GOT3 (cell line): ENCODE measurements around the gene CCL24.
"Not testable (repeated sequence)": the region's sequence is repeated elsewhere in the genome, so short reads cannot be mapped to it uniquely, and the experiment has no call there.

Source experiments
- DNase-seq: peaks from one replicate; lab custom pipeline; 2025; ENCODE audit warnings: mixed read lengths; lab: John Stamatoyannopoulos, UW

The CCL24 gene

DNA sequence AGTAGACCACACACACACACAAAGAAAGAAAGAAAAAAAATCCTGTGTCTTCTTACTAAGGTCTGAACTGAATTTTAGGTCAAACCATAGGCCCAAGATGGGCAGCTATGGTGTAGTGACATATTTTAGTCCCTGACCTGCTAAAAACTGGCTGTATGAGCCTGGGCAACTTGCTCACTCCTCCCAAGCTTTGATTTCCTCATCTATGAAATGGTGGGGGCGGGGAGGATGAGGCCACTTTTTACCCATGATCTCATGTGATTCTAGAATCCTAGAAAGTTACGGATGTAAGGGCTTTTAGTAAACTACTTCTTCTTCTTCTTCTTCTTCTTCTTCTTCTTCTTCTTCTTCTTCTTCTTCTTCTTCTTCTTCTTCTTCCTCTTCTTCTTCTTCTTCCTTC lies 6.1 kb upstream of the CCL24 start:
- DNase-seq, result no peak

DNA sequence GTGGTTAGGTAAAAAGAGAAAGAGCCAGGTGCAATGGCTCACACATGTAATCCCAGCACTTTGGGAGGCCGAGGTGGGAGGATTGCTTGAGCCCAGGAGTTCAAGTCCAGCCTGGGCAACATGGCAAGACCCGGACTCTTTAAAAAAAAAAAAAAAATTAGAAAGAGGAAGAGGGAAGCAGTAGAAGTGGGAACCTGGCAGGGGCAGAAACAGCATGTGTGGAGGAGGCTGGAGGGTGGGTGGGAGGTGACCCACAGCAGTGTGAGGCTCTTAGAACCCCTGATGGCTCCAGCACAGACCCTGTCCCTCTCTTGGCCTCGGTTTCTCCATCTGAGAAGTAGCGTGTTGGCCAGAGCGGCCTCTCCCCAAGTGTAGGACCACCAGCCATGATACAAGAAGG lies 4.9 kb upstream of the CCL24 start:
- no peak for DNase-seq

DNA sequence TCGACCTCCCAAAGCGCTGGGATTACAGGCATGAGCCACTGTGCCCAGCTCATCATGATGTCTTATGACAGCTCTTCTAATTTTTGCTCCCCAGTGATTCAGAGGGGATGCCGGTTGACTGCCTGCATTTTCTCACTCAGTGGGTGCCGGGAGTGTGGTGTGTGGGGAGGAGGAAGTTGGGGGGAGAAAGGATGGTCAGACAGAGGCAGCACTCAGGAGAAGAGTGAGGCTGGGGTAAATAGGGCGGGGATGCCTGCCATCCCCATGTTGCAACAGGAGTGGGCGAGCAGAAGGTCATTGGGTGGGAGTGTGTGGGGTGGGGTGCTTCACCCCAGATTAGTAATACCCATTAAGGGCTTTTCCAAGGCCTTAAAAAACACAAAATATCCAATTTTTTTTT lies 3.5 kb upstream of the CCL24 start:
- DNase-seq, result no peak

DNA sequence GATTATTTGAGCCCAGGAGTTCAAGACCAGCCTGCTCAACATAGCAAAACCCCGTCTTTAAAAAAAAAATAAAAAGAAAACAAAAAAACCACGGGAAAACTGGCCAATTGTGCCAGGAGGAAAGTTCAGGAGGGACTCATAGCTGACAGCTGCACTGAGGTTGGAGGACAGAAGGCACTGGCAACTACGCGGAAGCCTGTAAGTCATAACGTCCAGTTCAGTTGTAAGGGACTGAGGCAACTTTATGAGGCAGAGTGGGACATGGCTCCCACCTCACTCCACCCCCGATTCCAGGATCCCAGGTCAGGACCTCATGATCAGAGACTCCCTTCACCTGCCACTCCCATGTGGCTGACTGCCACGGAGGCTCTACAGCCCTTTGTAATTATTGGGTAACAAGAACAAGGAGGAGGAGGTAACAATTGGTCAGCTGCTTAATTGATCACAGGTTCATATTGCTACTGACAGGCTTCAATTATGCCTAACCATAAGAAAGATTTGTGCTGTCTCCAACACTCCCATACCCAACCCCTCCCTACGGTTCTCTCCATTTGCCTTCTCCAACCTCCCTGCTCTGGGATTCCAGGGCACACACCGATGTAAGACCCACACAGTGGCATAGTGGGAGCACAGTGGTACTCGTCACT lies 1.9 kb upstream of the CCL24 start:
- no peak for DNase-seq

DNA sequence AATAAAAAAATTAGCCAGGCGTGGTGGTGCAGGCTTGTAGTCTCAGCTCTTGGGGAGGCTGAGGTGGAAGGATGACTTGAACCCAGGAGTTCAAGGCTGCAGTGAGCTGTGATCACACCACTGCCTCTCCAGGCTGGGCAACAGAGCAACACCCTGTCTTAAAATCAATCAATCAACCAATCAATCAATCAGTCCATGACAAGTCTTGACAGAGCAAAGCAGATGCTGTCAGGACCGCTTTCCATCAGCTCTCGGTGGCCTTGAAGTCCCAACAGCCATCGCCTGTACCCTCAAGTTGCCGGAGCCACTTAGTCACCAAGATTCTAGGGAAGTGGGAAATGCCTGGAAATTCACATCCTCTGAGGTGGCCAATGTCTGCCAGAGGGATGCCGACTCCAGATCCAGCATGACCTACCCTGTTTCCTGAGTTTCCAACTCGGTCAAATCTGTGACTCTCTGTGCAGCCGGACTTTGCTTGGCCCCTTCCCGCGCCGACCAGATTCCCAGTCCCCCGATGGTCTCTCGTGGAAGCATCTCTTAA lies 871 bp upstream of the CCL24 start:
- DNase-seq, result no peak

DNA sequence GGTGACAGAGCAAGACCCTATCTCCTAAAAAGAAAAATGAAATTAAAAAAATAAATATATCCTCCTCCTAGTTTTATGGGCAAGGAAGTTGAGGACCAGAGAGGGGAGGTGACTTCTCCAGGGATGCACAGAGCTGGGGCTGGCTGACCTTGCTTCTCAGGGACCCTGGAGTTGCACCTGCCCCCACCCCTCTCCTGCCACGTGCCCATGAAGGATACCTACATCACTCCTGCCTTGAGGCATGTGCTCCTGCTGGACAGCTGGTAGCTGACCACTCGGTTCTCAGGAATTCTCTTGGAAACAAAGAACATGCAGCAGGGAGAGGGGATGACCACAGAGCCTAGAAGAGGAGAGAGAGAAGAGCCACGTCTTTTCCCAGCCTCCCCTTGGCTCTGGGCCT lies 522 bp downstream of the CCL24 start:
- DNase-seq, result no peak

DNA sequence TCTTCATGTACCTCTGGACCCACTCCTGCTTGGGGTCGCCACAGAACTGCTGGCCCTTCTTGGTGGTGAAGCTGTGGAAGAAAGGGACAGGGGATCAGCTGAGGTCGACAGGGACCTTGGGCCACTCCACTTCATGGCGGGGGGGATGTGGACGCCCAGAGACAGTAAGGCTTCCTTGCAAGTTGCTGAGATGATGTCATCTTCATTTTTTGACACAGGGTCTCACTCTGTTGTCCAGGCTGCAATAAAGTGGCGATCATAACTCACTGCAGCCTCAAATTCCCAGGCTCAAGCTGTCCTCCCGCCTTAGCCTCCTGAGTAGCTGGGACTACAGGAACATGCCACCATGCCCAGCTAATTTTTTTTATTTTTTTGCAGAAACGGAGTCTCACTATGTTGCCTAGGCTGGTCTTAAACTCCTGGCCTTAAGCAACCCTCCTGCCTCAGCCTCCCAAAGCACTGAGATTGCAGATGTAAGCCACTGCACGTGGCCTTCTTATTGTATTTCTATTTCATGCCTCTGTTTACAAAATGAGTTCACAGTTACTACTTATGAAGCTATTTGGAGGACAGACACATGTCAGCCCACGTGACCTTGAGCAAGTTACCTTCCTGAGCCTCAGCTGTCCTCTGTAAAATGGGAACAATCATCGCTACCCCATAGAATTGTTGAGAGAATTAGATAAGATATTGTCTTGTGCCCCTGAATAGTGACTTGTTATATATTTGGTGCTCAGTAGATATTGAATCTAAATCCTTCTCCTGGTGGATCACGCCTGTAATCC lies 1.5 kb downstream of the CCL24 start:
- DNase-seq, result no peak

DNA sequence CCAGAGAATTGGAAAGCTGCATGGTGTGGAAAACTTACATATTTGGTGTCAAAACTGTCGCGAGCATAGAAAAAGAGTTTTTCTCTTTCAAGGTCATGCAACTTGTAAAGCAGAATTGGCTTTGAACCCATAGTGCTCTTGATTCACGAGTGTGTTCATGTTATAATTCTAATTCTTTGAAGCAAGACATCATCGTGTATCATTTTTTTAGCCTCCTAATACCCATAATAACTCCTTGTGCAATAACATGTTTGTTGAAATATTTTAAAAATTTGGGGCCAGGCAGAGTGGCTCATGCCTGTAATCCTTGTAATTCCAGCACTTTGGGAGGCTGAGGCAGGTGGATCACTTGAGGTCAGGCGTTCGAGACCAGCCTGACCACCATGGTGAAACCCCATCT lies 4.2 kb downstream of the CCL24 start:
- DNase-seq, result no peak

DNA sequence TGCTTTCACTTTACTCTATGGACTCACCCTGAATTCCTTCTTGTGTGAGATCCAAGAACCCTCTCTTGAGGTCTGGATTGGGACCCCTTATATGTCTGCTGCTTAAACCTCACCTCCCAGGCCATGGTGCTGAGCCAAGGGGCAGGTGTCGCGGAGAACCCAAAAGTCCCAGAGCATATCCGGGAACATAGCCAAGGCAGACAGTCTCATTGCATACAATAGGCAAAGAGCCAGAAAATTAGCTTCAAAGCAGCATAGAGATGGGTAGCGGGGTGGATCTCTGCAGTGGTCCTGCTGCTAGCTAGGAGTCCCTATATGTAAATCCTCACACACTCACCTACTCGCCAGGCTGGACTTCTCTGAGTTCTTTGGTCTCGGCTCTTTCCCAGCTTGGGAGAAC lies 5.5 kb downstream of the CCL24 start:
- no peak for DNase-seq

DNA sequence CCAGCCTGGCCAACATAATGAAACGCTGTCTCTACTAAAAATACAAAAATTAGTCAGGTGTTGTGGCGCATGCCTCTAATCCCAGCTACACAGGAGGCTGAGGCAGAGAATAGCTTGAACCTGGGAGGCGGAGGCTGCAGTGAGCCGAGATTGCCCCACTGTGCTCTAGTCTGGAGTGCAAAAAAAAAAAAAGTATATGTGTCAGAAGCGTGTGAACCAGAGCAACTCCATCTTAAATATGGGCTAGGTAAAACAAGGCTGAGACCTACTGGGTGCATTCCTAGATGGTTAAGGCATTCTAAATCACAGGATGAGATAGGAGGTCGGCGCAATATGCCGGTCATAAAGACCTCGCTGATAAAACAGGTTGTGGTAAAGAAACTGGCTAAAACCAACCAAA lies 6.2 kb downstream of the CCL24 start:
- DNase-seq, result no peak

DNA sequence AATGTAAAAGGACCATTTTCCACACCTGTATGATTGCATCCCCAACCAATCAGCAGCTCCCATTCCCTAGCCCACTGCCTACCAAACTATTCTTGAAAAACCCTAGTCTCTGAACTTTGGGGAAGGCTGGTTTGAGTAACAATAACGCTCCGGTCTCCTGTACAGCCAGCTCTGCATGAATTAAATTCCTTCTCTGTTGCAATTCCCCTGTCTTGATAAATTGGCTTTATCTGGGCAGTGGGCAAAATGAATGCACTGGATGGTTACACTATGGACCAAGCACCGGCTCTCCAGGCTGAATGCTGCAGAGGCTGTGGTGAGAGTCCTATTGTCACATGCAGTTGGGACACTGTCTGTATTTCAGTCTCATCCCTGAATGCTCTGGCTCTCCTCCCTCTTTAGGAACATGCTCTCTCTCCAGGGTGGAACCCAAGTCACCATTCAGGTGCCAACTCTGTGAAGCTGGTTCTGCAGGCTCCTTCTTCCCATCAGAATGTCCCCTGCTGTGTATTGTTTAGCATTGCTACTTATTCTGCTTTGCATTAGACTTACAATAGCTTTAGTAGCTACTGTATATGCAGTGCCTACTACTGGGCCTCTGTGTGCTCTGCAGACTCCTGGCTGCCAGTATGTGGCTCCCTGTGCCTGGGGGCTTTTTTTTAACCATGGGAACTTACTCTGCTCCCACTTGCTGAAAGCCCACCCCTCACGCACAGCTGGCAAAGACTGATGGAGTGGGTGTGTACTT lies 6.9 kb downstream of the CCL24 start:
- DNase-seq, result no peak

DNA sequence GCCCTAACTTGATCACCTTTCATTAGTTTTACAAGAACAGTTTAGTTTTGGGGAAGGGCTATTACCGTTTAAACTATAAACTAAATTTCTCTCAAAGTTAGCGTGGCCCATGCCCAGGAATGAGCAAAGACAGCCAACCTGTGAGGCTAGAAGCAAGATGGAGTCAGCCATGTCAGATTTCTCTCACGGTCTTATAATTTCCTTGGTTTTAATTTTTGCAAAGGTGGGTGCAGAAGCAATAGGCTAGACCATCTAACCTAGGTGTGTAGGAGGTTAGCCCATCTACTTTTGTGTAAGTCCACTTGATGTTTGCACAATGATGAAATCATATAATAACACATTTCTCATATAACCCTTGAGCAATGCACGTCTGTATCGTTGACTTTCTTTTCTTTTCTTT lies 8.9 kb downstream of the CCL24 start:
- no peak for DNase-seq

DNA sequence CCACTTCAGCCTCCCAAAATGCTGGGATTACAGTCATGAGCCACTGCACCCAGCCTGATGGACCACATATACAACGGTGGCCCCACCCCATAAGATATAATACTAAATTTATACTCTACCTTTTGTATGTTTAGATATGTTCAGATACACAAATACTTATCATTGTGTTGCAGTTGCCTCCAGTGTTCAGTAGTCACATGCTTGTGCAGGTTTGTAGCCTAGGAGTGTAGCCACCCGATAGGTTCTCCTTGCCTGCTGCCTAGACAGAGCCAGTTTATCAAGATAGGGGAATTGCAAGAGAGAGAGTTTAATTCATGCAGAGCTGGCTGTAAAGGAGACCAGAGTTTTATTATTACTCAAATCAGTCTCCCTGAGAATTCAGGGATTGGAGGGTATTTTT lies 9.6 kb downstream of the CCL24 start:
- no peak for DNase-seq

DNA sequence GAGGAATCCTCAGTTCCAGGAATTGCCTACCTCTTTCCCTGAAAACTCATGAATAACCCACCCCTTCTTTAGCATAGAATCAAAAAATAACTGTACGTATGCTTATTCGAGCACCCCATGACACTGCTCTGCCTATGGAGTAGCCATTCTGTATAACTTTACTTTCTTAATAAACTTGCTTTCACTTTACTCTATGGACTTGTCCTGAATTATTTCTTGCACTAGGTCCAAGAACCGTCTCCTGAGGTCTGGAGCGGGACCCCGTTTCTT lies 11.1 kb downstream of the CCL24 start:
- no peak for DNase-seq

DNA sequence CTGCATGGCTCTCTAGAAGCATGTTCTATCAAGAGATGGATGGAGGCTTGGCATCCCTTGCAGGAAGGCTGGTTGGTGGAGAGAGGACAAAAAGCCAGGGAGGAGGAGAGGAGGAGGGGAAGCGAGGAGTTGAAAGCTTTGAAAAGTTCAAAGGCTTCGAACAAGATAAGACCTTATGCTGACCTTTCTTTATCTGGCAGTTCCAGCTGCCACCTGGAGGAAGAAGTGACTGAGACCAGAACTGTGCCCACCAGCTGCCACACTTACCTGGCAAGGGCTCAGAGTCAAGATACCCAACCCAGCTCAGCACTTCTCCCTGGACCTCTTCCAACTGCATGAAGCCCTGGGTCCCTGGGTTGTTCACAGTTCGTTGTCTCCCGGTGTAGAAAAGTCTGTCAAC lies 14.8 kb downstream of the CCL24 start:
- no peak for DNase-seq

DNA sequence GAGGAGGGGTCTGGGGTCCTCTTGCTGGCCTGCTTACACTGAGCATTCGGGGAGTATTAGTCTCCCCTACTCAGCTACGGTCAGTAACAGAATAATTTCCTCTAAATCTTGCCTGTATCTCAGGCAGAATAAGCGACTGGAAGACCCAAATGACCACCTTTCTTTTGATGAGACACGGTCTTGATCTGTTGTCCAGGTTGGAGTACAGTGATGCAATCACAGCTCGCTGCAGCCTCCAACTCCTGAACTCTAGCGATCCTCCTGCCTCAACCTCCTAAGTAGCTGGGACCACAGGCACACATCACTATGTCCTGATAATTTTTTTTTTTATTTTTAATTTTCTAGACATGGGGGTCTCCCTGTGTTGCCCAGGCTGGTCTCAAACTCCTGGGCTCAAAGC lies 17.2 kb downstream of the CCL24 start:
- no peak for DNase-seq

DNA sequence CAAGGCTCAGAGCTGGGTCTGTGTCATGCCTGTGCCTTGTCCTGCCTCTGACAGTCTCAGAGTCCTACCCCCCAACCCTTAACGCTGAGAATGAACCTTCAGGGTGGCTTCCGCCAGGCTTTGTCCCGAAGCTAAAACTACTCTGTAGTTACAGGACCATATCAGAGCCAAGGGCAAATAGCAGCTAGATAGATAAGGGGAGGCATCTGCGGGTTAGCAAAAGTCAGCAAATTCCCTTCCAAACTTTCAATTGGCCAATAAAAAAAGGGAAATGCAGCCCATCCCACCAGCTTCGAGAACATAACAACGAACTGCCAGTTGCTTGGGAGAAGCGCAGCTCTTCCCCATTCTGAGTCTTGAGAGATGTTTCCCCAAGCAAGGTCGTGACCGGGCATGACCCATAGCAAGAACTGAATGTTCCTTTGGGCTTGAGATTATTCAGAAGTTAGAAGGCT lies 17.7 kb downstream of the CCL24 start:
- no peak for DNase-seq

DNA sequence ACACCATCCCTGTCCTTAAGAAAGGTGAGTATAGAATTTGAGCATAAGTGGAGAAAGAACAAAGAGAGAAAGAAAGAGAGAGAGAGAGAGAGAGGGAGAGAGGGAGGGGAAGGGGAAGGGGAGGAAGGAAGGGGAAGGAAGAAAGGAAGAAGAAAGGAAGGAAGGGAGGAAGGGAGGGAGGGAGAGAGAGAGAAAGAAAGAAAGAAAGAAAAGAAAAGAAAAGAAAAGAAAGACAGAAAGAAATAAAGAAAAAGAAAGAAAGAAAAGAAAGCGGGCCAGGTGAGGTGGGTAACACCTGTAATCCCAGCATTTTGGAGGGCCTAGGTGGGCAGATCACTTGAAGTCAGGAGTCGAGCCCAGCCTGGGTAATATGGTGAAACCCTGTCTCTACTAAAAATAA lies 19.9 kb downstream of the CCL24 start:
- DNase-seq, result no peak

DNA sequence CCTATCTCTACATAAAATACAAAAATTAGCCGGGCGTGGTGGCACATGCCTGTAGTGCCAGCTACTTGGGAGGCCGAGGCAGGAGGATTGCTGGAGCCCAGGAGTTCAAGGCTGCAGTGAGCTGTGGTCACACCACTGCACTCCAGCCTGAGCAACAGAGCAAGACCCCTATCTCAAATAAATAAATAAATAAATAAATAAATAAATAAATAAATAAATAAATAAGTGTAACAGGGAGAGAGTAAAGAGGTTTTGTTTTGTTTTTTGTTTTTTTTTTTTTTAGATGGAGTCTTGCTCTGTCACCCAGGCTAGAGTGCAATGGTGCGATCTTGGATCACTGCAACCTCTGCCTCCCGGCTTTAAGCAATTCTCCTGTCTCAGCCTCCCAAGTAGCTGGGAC lies 21.0 kb downstream of the CCL24 start:
- DNase-seq, result not testable (repeated sequence)

DNA sequence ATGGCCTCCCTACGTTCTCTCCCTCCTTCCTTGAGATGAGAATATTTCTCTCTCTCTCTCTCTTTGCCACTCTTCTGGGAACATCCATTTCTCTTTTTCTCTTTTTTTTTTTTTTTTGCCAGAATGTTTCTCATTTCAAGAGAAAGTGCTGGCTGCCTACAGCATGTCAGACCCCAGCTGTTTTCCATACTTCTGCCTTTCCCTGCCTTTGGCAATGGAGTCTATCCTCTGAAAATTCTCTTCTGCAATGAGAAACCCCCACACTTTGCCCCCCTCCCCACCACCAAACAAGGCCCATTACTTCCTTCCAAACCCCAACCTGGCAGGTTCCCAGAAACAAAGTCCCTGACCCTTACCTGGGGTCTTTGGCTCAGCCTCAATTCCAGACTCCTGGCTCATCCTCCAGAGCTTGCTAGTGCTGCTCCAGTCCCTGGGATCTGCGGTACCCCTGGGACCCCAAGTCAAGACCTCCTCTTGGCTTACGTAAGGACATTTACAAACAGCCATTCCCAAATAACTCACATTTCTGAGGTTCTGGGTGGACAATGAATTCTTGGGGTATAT lies 24.2 kb downstream of the CCL24 start:
- DNase-seq, result no peak

DNA sequence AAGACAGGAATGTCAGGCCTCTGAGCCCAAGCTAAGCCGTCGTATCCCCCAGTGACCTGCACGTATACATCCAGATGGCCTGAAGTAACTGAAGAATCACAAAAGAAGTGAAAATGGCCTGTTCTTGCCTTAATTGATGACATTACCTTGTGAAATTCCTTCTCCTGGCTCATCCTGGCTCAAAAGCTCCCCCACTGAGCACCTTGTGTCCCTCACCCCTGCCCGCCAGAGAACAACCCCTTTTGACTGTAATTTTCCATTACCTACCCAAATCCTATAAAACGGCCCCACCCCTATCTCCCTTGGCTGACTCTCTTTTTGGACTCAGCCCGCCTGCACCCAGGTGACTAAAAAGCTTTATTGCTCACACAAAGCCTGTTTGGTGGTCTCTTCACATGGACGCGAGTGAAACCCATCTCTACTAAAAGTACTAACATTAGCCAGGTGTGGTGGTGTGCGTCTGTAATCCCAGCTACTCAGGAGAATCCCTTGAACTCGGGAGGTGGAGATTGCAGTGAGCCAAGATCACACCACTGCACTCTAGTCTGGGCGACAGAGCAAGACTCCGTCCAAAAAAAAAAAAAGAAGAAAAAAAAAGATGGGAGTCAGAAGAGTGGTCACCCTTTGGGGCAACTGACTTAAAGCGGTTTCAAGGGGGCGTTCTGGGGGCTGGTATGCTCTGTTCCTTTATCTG lies 25.3 kb downstream of the CCL24 start:
- not testable (repeated sequence) for DNase-seq

DNA sequence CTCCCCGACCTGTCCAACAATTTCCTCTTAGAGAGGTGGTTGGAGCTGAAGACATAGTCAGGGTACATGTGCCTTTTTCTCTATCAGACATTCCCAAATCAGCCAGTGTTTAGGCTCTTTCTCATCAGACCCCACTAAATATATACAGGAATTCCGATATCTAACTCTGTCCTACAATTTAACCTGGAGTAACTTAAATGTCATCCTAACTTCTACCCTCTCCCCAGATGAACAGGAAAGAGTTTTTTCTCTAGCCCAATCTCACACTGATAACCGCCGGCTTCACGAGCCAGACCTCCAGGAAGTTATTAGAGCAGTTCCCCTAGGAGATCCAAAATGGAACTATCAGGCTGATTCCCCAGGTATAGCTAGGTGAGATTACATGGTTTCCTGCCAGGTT lies 30.5 kb downstream of the CCL24 start:
- DNase-seq, result not testable (repeated sequence)
